Endothelial cell of umbilical vein (primary cell): ENCODE results near the gene ERGIC2. TPM values are rescaled to one million over a fixed set of nuclear protein-coding genes. Genes with fewer than 3 reads are reported as not detected.
"Not testable (repeated sequence)": the region's sequence is repeated elsewhere in the genome, so short reads cannot be mapped to it uniquely, and the experiment has no call there.

ENCODE experiments used
- BruUV-seq: library from RNA; stranded (reverse); fragments of 400-500 nt; replicated peaks from 2 replicates; lab custom pipeline; 2021; lab: Mats Ljungman, UMichigan
- CTCF ChIA-PET: fragments of 300-600, 350-600 bp; sonication (Branson Sonifier 250); formaldehyde crosslinking; loops from one replicate; lab custom pipeline; 2021; ENCODE audit warnings: antibody characterized with exemption, inconsistent platforms; lab: Charles Lee
- POLR2A ChIA-PET: fragments of 300-600, 350-600 bp; sonication (Branson Sonifier 250); formaldehyde crosslinking; loops from one replicate; lab custom pipeline; 2021; ENCODE audit warnings: antibody characterized with exemption, inconsistent platforms; lab: Charles Lee
- DNase-seq: peaks from one replicate; pipeline ENCODE4 v3.0.0-alpha.2; 2011; ENCODE audit warnings: low read depth, low spot score
- FAIRE-seq: peaks from 2 replicates; lab custom pipeline; 2011; peaks lifted over from hg19 to GRCh38; lab: Jason Lieb, UNC
- H2AFZ ChIP-seq: 2 replicates; pipeline ENCODE4 v1.6.0; 2012; ENCODE audit warnings: low read depth, low read length, control low read depth, inconsistent platforms
- H3K27ac ChIP-seq: 2 replicates; pipeline ENCODE4 v1.5.1; 2011; ENCODE audit warnings: low read depth, mild to moderate bottlenecking, control low read depth, low read length, moderate library complexity; ENCODE audit not compliant: insufficient read depth
- H3K27me3 ChIP-seq, 2 experiments: 2 replicates each; pipeline versions ENCODE4 v1.6.0 to v1.6.1; 2011; ENCODE audit warnings: low read length in 2 of 2, mixed read lengths in 1 of 2; ENCODE audit not compliant: control insufficient read depth in 2 of 2, insufficient read depth in 2 of 2
- H3K36me3 ChIP-seq, 2 experiments: 2 replicates in 1 of 2; 3 replicates in 1 of 2; pipeline ENCODE4 v1.5.1; 2011; ENCODE audit warnings: low read length in 2 of 2, mild to moderate bottlenecking in 1 of 2, moderate library complexity in 1 of 2; ENCODE audit not compliant: control insufficient read depth in 2 of 2, insufficient read depth in 2 of 2; ENCODE audit errors: extremely low read depth in 1 of 2
- H3K4me1 ChIP-seq: 3 replicates; pipeline ENCODE4 v1.5.1; 2011; ENCODE audit warnings: mild to moderate bottlenecking, low read length; ENCODE audit not compliant: control insufficient read depth, insufficient read depth; ENCODE audit errors: extremely low read depth
- H3K4me2 ChIP-seq: 2 replicates; pipeline ENCODE4 v1.6.1; 2011; ENCODE audit warnings: low read length, control low read depth, mixed read lengths; ENCODE audit not compliant: insufficient read depth
- H3K4me3 ChIP-seq, 3 experiments: fragments of 200-600 bp in 1 of 3; sonication (generic), shearing (Covaris generic) in 1 of 3; replicated peaks in 1 of 3; 2 replicates each; pipeline ENCODE4 v1.5.1; 2011 to 2016; ENCODE audit warnings: control low read depth in 3 of 3, low read length in 3 of 3, mild to moderate bottlenecking in 2 of 3, inconsistent platforms in 1 of 3, low read depth in 1 of 3, moderate library complexity in 1 of 3; ENCODE audit not compliant: insufficient read depth in 1 of 3
- H3K79me2 ChIP-seq: 2 replicates; pipeline ENCODE4 v1.6.0; 2012; ENCODE audit warnings: low read length, inconsistent platforms; ENCODE audit not compliant: control insufficient read depth, insufficient read depth
- H3K9ac ChIP-seq: replicated peaks from 2 replicates; pipeline ENCODE3; 2011; ENCODE audit warnings: low read length, control low read depth; ENCODE audit not compliant: insufficient read depth; ENCODE audit errors: extremely low read depth
- H3K9me1 ChIP-seq: replicated peaks from 3 replicates; pipeline ENCODE4 v1.6.0; 2011; ENCODE audit warnings: mild to moderate bottlenecking, low read length; ENCODE audit not compliant: control insufficient read depth, insufficient read depth; ENCODE audit errors: extremely low read depth
- H3K9me3 ChIP-seq: replicated peaks from 2 replicates; pipeline ENCODE4 v1.5.1; 2012; ENCODE audit warnings: low read length, inconsistent platforms; ENCODE audit not compliant: control insufficient read depth, insufficient read depth
- H4K20me1 ChIP-seq: replicated peaks from 2 replicates; pipeline ENCODE3; 2011; ENCODE audit warnings: mild to moderate bottlenecking, low read length; ENCODE audit not compliant: control insufficient read depth, insufficient read depth; ENCODE audit errors: extremely low read depth
- CTCF ChIP-seq, 2 donors: IDR thresholded peaks; 1 replicate in 1 of 2; 2 replicates in 1 of 2; pipeline ENCODE4 v1.5.1; 2011; ENCODE audit warnings: low read length in 2 of 2, mild to moderate bottlenecking in 2 of 2, moderate library complexity in 2 of 2, control low read depth in 1 of 2, inconsistent platforms in 1 of 2, low read depth in 1 of 2; ENCODE audit not compliant: insufficient read depth in 1 of 2; ENCODE audit errors: extremely low read depth in 1 of 2
- EZH2 ChIP-seq: IDR thresholded peaks from 2 replicates; pipeline ENCODE4 v1.6.1; 2012; ENCODE audit warnings: borderline replicate concordance, low read depth, mild to moderate bottlenecking, moderate library complexity, low read length, inconsistent platforms; ENCODE audit not compliant: severe bottlenecking
- FOS ChIP-seq: IDR thresholded peaks from 2 replicates; pipeline ENCODE4 v1.6.1; 2011; ENCODE audit warnings: mild to moderate bottlenecking, low read length, moderate library complexity, borderline replicate concordance; ENCODE audit not compliant: insufficient read depth
- GATA2 ChIP-seq: IDR thresholded peaks from 2 replicates; pipeline ENCODE4 v1.7.0; 2011; ENCODE audit warnings: low read depth, mild to moderate bottlenecking, moderate library complexity, mixed read lengths, low read length; ENCODE audit not compliant: insufficient read length, insufficient read depth
- JUN ChIP-seq: IDR thresholded peaks from 2 replicates; pipeline ENCODE4 v1.6.1; 2011; ENCODE audit warnings: borderline replicate concordance, low read depth; ENCODE audit not compliant: insufficient read length, insufficient read depth
- MAX ChIP-seq: IDR thresholded peaks from 2 replicates; pipeline ENCODE4 v1.6.1; 2011; ENCODE audit not compliant: insufficient read depth, insufficient read length
- MYC ChIP-seq: IDR thresholded peaks from one replicate; pipeline ENCODE4 v1.6.1; 2011; ENCODE audit warnings: mild to moderate bottlenecking, low read depth, low read length
- POLR2A ChIP-seq: IDR thresholded peaks from 2 replicates; pipeline ENCODE4 v1.6.1; 2012; ENCODE audit warnings: low read depth, mild to moderate bottlenecking, control low read depth, low read length
- POLR2AphosphoS5 ChIP-seq: IDR thresholded peaks from 2 replicates; pipeline ENCODE4 v1.6.1; 2012; ENCODE audit warnings: low read depth, mild to moderate bottlenecking, control low read depth, low read length, moderate library complexity; ENCODE audit not compliant: insufficient read depth
- dilution Hi-C: fragments of 300-500 bp; cut with MboI; formaldehyde crosslinking; loops from one replicate; pipeline ENCODE4 v1.15.0; 2019; ENCODE audit warnings: low sequenced_read_pairs; ENCODE audit not compliant: extremely low pct_ligation_motif_present
- intact Hi-C: fragments of 100-400 bp; cut with micrococcal nuclease; formaldehyde crosslinking; loops from one replicate; pipeline ENCODE4 v1.10.0; 2022
- polyA plus RNA-seq, 4 experiments: library from polyadenylated mRNA; depleted of rRNA in 3 of 4; stranded (reverse) in 3 of 4; unstranded in 1 of 4; fragments of >200 nt; gene quantifications; 2 replicates each; pipeline versions ENCODE4 v1.2.1 to v1.2.3, GENCODE V29; 2011 to 2012; ENCODE audit warnings: missing spikeins in 1 of 4
- total RNA-seq: library from RNA; stranded (reverse); gene quantifications from 2 replicates; pipeline ENCODE4 v1.2.3, GENCODE V29; 2021

Gene ERGIC2
- total and polyA plus RNA-seq, 2 donors (not counting 3 experiments of a cell fraction or from before 2014, with no cell fraction given) = 20.3 to 60.6 TPM

GRCh38 chr12:29385194-29385593, 4.2 kb upstream of the ERGIC2 start:
- H3K4me1 ChIP-seq, H3K9me1 ChIP-seq, H3K79me2 ChIP-seq, H2AFZ ChIP-seq, H3K9ac ChIP-seq, H3K4me3 ChIP-seq, H3K36me3 ChIP-seq, H3K27ac ChIP-seq, H4K20me1 ChIP-seq, H3K27me3 ChIP-seq, intact Hi-C loops, CTCF ChIA-PET, FAIRE-seq, DNase-seq, POLR2A ChIA-PET, H3K9me3 ChIP-seq, BruUV-seq, H3K4me2 ChIP-seq, dilution Hi-C loops: not testable (repeated sequence)

GRCh38 chr12:29382251-29382650, 1.3 kb upstream of the ERGIC2 start:
- DNase-seq = no peak
- intact Hi-C loops = loop anchor here (5.0 kb wide), 1 partner anchor 235 kb away; the partner anchor contains the start of gene FAR2
- H3K27ac ChIP-seq = no peak overlapping the region
- no peaks in the 10 kb centered on the region for H3K9me3 ChIP-seq
- H3K4me1 ChIP-seq = peaks cover 12% of the 10 kb centered on the region
- H3K4me2 ChIP-seq = no peak overlapping the region
- dilution Hi-C loops = no loop called here
- no peaks in the 10 kb centered on the region for H3K9me1 ChIP-seq
- H3K36me3 ChIP-seq = no peaks in the 10 kb centered on the region
- no peak for FAIRE-seq
- no peak overlapping the region for H3K4me3 ChIP-seq
- BruUV-seq = no TSS peak
- H2AFZ ChIP-seq = no peak overlapping the region
- peaks cover 0 to 4% of the 10 kb centered on the region in 2 experiments for H3K27me3 ChIP-seq
- TF ChIP-seq POLR2AphosphoS5 (no peak), CTCF (IDR thresholded peaks at IDR 0.05; ENCODE audit: extremely low read depth in 1 of 2, insufficient read depth in 1 of 2, low read depth in 1 of 2, low read length in 2 of 2) (no peak), EZH2 (no peak), FOS (no peak), MYC (no peak), POLR2A (no peak), GATA2 (no peak), JUN (no peak), MAX (no peak)
- ChIA-PET POLR2A (no interaction called here), CTCF (no interaction called here)
- H4K20me1 ChIP-seq = no peaks in the 10 kb centered on the region
- H3K9ac ChIP-seq = no peak overlapping the region
- peaks cover 33% of the 10 kb centered on the region for H3K79me2 ChIP-seq
